Jurkat, Clone E6-1 (cell line): ENCODE data around the gene UVSSA.

Experiments used
- DNase-seq: peaks from one replicate; pipeline ENCODE4 v3.0.0-alpha.2; 2011; ENCODE audit warnings: low read depth, low spot score
- H3K4me3 ChIP-seq: 2 replicates; pipeline ENCODE4 v1.5.1; 2011; ENCODE audit warnings: mild to moderate bottlenecking, low read length, control low read depth, moderate library complexity

Gene UVSSA

DNA sequence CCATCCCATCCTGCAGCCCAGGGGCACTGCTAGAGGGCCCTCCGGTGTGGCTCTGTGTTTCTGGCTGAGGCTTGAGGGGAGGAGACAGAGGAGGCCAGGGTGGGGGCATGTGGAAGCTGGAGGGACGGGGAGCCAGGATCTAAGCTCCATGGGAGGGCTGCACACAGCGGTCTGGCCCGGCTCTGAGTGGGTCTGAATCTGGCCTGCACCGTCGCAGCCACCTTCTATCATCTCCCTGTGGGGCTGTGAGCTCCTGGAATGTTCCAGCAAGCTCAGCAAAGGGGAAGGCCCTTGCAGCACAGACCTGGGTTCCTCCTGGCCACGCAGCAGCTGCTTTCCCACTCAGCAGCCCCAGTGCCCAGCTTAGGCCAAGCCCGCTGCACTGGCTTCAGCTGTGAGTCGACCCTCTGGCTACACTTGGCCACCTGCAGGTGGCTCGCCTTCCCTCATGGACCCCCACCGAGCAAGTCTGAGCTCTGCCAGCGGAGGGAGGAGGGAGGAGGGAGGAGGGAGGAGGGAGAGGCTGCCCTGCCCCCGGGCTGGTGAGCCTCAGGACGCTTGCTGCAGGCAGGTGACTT lies 53.9 kb downstream of the UVSSA start:
- no peak for DNase-seq
- H3K4me3 ChIP-seq = no peak overlapping the region

DNA sequence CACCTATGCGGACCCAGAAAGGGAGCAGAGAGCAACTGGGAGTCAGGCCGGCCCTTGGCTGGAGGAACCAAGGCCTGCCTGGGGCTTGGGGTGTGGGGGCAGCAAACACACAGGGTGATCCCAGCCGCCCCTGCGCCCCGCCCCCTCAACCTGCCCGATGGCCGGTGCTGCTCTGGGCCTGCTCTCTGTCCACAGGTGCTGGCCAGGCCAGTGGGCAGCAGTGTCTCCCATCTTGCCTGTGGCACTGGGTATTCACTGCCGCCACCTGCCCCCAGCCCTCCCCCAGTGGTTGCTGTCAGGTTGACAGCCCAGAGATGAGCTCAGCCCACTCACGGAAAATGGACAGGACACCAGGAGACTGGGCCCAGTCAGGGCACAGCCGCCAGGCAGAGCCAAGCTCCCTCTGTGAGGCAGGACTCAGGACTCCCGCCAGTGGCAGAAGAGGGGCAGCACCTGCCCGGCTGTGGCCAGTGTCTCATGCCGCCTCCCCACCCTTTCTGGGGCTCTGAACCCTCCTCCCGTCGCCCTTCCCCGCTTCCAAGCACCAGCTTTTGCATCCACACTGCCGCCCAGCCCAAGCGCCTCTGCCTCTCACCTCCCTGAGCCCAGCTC lies 54.5 kb downstream of the UVSSA start:
- H3K4me3 ChIP-seq = no peak overlapping the region
- no peak for DNase-seq

DNA sequence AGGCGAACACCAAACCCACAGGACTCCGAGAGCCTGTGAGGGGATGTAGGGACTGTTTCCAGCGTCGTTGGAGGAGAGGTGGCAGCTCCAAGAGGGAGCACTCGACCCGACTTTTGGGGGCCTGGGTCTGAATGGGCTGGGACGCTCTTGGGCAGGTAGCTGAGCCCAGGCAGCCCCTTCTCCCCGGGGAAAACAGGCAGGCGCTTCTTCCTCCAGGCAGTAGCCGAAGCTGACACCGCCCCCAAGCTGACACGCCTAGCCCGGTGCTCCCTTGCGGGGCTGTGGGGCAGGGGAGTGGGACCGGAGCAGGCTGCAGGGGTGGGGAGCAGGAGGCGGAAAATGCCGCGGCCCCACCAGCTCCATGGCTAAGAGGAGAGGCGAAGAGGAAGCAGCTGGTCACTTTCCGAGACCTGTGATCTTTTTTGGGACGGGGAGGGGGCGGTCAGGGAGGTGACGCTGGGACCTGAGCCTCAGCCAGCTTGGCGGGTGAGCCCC lies 55.1 kb downstream of the UVSSA start:
- no peak overlapping the region for H3K4me3 ChIP-seq
- no peak for DNase-seq

DNA sequence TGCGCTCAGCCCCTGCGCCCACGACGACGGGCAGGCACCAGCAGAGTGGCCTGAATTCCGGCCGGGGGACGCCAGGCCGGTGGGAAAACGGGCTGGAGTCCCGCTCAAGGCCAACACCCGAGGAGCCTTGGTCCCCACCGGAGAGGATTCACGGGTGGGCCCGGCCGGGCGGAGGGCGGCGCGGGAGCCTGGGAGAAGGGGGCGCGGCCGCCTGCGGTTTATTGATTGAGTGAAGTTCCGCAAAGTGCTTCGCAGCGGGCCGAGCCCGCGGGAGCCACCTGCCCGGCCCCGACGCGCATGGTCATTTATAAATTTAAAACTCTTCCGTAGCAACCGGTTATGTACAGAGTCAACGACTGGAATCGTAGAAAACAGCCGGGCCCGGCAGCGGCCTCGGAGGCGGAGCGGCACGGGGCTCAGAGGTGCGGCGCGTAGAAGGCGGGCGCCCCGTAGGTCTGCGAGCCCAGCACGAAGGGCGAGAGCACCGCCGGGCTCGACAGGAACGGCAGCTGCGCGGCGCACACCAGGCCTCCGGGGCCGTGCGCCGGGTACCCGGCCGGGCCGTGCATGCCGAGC lies 55.6 kb downstream of the UVSSA start:
- no peak for DNase-seq
- H3K4me3 ChIP-seq = no peak overlapping the region

DNA sequence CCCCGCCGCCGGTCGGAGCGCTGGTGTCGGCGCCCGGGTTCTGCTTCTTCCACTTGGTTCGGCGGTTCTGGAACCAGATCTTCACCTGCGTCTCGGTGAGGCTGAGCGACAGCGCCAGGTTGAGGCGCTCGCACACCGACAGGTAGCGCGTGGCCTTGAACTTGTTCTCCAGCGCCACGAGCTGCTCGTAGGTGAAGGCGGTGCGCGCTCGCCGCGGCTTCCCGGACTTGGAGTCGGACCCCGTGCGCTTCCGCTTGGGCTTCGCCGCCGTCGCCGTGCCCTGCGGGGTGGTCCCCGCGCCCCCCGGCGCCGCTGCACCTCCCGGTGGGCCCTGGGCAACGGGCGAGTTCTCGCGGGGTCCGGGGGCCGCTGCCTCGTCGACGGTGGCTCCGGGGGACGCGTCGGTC lies 56.2 kb downstream of the UVSSA start:
- no peak for DNase-seq
- H3K4me3 ChIP-seq = no peak overlapping the region

DNA sequence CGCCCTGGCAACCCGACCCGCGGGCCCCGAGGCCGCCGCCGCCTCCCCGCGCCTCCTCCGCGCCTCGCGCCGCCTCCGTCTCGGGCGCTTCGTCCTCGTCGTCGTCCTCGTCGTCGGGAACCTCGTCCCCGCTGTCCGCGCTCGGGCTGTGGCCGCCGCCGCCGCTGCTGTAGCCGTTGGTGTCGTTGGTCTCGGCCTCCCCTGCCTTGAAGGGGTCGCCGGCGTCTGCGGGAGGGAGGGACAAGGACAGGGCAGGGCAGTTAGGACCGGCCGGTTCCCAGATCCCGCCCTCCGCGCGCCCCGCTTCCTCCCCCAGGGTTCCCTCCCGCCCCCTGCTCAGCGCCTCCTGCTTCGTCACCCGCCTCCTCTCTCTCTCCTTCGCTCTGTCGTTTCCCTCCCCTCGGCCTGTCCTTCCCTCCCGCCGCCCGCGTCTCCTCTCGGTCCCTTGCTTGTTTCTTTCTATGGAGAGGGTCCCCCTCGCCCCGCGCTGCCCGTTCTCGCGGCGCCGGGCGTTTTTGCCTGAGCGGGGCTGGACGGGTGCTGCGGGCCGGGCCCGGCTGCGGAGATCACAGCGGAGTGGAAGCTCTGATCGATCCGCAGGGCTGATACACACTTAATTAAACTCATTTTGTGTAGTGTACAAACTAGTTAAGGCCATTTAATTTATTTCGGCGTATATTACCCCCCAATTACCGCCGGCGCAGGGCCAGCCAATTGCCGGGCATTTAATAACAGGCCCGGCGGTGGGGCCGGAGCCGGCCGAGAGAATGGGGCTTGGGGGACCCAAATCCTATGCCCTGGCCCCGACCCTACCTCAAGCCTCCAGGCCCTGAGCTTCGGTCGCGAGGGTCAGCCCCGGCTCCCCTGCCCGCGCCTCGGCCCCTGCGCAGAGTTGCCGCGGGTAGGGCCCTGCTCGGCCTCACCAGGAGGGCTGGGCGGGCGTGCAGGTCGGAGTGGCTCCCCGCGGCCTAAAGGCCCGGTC lies 56.9 kb downstream of the UVSSA start:
- no peak overlapping the region for H3K4me3 ChIP-seq

DNA sequence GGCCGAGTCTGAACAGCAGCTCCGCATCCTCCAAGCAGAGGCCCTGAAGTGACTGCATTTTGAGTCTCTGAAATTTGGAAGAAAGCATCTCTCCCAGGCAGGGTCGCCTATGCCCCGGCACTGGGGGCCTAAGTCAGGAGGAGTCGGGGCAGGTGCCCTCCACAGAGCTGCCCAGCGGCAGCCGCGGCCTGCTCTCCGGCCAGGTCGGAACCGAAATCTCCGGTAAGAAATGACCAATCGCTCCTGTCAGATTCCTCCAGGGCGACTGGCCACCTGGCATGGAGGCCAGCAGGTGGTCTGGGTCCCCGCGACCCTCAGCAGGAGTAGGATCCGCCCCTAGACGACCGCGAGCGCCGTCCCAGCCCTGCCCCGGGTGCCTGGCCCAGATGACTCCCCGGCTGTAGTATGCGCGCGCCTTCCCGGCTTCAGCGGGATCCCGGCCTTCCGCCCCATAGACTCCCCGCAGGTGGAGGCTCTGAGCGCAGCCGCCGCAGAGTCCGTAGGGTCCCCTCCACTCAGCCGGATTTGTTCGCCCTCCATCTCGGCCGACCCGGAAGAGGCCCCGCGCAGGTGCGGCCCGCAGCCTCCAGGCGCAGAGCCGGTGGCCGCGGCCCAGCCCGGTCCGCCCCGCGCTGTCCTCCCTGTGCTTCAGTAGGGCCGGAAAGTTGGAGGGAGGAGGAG lies 57.7 kb downstream of the UVSSA start:
- no peak for DNase-seq

More for the DNA sequence above, 56.9 kb downstream of the UVSSA start:
- DNase-seq = no peak

DNA sequence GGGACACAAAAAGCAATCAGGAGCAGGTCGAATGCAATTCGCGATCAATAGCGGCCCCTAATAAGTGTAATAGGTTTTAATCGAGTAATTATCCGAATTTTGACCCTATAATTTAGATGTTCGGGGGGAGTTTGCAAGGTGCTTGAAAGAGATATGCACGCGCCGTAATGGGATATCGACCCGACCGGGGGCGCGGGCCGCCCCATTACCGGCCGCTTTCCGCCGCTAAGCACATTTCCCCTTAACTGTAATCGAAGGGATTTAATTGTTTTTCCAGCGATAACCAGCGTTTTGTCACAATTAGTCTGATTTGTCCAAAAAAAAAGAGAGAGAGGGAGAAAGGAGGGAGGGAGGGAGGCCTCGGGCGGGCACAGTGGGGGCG lies 58.2 kb downstream of the UVSSA start:
- DNase-seq = no peak
- no peak overlapping the region for H3K4me3 ChIP-seq

More for the DNA sequence above, 57.7 kb downstream of the UVSSA start:
- no peak overlapping the region for H3K4me3 ChIP-seq

DNA sequence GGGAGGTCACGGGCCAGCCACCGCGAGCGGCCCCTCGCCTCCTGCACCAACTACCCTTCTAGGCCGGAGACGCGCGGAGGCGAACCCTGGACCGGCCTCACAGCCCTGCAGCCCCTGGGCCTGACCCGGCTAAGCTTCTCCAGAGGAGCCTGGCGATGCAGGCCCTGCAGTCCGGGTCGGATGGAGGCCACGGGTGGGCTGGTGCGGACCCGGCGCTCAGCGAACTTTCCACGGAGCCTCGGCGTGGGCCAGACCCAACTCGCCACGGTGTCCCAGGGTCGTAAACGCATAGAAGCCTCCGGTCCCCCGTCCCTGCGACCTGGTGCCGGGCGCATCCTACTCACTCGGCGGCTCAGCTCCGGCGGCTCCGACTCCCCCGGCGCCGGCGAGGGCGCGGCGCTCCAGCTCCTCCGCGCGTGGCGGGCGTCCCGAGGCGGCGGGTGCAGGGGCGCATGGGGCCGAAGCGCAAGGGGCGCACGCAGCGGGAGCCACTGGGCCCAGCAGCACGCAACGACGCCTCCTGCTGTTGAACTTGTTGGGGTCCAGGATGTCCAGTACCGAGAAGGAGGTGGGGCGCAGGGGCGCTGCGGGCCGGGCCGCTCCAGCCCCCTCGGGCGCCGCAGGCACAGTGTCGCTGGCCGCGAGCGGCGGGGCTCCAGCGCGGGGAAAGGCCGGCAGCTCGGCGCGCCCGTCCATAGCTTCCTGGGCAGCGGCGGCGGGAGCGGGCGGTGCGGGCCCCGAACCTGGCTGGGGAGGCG lies 58.8 kb downstream of the UVSSA start:
- no peak for DNase-seq
- no peak overlapping the region for H3K4me3 ChIP-seq

DNA sequence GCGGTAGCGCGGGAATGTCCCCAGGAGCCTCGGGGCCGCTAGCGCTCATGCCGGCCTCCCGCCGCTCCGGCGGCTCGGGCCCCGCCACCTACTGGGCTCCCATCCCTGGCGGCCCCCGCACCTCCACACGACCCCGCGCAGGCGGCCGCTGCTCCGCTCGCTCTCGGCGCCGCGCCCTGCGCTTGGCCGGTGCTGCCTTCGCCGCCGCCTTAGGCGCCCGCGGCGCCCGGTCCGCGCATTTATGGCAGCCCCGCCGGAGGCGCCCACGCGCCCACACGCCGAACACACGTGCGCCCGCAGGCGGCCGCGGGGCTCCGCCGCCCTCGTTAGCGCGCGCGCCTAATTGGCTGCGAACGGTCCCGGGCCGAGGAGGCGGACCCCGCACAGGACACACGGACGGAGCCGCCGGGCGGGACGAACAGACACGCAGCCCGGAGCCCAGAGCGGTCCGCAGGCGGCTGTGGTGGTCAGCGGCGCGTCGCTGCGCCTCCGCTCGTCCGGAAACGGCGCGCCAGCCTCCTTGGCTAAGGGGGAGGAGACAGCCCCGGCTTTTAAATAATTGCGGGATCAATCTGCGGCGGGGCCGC lies 59.5 kb downstream of the UVSSA start, which contains the start of gene NKX1-1:
TSS of gene NKX1-1 (minus strand) at position 49 of the 587 bp plus-strand sequence. CDS start at position 49, 0 bp downstream.
- no peak for DNase-seq
- no peak within 1 kb of the TSS for H3K4me3 ChIP-seq

DNA sequence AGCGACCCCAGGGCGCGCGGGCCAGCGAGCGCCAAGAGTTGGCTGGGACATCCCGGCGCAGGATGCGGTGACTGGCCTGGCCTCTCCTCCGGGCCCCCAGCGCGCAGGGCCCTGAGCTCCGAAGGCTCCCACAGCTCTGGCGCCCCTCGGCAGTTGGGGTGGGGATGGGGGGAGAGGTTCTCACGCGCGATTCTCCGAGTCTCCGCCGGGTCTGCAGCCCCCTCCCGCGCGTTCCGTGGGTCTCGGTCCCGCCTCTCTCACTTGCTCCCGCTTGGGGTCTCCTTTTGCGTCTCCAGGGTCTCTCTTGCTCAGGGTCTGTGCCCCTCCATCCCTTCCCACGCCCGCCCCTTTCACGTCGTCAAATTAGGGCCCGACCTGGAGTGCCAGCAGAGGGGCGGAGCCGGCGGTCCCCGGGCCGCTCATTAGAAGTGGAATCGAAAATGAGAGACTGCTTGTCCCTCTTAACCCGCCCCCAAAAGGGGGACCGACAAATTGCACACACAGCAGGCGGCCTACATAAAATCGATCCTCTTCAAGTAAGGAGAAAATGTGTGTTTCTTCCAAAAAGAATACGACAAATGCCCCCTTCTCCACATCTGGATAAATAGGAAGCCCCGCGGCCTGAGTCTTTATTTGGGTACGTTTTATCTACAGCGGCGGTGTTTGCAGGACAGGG lies 60.1 kb downstream of the UVSSA start:
- H3K4me3 ChIP-seq = no peak overlapping the region
- DNase-seq = no peak

DNA sequence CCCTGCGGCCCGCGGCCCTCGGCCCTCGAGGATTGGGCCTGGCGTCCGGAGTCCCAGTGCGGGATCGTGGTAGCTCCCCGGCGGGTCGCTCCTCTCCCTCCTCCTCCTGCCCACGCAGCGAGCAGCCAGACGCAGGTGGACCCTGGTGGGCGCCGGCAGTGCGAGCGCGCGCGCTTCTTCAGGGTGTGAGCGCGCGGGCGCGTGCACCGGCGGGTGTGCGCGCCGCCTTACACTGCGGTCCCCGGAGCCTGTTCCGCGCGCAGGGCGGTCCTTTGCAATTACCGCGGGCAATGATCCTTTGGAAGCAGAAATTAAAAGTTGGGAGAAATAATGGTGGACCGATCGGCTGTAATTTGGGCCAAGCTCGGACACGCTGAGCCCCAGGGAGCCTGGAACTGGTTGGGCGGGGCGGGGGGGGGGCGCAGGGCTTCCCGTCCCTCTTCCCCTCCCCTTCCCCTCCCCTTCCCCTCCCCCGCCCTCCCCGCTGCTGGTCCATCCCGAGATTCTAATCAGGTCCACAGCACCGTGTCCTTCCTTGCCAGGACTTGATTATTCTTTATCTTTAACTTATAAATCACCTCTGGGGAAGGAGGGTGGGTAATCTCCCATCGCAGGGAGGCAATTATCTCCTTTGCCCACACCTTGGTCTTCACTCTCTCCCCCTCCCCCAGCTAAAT lies 60.8 kb downstream of the UVSSA start:
- DNase-seq = no peak
- no peak overlapping the region for H3K4me3 ChIP-seq

DNA sequence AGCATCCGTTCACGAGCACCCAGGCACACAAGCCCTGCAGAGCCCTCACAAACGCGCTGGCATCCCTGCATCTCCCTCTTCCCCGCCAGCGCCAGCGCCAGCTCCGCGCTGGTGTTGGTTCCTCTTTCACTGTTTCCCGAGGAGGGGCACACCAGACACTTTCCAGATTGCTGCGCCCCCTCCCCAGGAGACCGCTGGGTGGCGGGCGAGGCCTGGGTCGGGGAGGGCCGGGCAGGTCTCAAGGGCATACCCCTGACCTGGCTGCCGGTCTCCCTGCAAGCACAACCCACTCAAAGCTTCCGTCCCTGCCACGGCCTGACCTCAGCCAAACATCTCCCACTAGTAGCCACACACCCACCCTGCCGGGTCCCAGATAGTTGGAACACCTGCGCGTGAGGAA lies 61.4 kb downstream of the UVSSA start:
- no peak for DNase-seq
- no peak overlapping the region for H3K4me3 ChIP-seq

DNA sequence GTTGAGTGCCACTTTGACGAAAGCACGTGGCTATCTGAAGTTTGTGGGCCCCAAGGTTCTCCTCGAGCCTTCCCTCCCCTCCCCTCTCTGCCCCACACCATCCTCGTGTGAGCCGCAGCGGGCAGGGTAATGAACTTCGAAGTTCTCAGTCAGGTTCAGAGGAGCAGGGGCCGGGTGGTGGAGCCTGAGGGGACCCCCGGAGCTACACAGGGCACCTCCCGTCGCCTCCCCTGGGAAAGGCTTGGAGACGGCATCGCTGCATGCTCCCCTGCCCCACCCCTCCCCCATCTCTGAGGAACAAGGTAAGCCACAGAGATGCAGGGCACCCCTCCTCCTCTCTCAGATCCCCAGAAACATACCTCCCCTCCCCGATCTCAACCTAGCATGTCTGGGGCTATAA lies 62.1 kb downstream of the UVSSA start:
- no peak overlapping the region for H3K4me3 ChIP-seq
- no peak for DNase-seq

DNA sequence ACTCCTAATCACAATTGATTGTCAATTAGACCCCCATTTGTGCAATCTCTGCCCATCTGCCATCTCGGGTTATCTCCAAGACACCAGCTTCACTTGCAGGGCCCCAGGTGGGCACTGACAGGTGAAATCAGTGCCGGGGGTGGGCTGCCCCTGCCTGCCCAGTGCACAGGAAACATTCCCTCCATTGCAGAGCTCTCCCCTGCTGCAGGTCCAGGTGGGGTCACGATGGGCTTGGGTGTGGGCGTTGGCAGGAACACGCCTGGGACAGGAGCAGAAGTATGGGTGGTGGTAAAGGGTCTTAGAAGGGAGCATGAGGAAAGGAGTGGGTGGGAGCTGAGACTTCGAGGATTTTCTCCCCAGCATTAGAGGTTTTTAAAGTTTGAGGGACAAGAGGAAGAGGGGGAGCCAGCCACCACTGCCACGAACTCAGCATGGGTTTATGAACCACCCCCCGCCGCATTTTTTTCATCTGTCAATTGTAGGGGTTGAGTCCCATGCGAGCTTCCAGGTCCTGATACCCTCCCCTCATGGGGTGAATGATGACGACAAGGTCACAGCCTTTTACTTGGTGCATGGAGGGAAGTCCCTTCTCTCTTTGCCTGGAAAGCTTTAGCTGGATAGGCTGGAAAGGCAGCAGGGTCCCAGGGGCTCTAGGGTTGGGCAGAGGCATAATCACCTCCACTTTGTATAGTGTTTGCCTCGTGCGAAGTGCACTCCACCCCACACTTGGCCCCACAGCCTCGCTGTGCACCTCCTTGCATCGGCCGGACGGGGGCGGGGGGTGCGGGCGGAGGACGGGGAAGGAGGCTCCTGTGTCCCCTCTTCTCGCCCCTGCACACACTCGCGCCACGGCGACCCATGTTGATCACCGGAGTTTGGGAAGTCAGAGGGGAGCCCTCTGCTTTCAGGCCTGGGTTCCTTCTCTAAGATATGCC lies 62.8 kb downstream of the UVSSA start:
- no peak for DNase-seq
- no peak overlapping the region for H3K4me3 ChIP-seq
